Activated T-helper 17 cell treated with anti-CD3 and anti-CD28 coated beads, Interleukin-2, amount 50 U/mL, for 72 hours (primary cell): ENCODE data around the gene AP1G2. TPM values are rescaled to one million over a fixed set of nuclear protein-coding genes. Genes with fewer than 3 reads are reported as not detected.

Source experiments
- ATAC-seq: fragments of 150-1000 bp; cut with Tn5 transposase; replicated peaks from 2 replicates; pipeline ENCODE4 v1.10.0; 2021; ENCODE audit warnings: mild to moderate bottlenecking, moderate library complexity
- H3K27ac Mint-ChIP-seq: one replicate; pipeline ENCODE4 v1.8.0; 2022; ENCODE audit warnings: mixed read lengths
- H3K27me3 Mint-ChIP-seq: one replicate; pipeline ENCODE4 v1.8.0; 2022; ENCODE audit warnings: mixed read lengths
- H3K36me3 Mint-ChIP-seq: one replicate; pipeline ENCODE4 v1.8.0; 2022; ENCODE audit warnings: low read depth, mild to moderate bottlenecking, mixed read lengths
- H3K4me1 Mint-ChIP-seq: one replicate; pipeline ENCODE4 v1.8.0; 2022; ENCODE audit warnings: mixed read lengths
- H3K4me3 Mint-ChIP-seq: one replicate; pipeline ENCODE4 v1.8.0; 2022; ENCODE audit warnings: mild to moderate bottlenecking, mixed read lengths
- H3K9me3 Mint-ChIP-seq: one replicate; pipeline ENCODE4 v1.8.0; 2022; ENCODE audit warnings: mixed read lengths
- total RNA-seq, 2 donors: library from RNA; stranded (reverse); gene quantifications; one replicate each; pipeline ENCODE4 v1.2.3, GENCODE V29; 2022

Gene AP1G2
- total RNA-seq, 2 donors from 2014 or later = 199 to 312 TPM

GRCh38 chr14:23548351-23549318, 19.0 kb downstream of the AP1G2 start:
- H3K4me1 Mint-ChIP-seq = peaks cover 5% of the 10 kb centered on the region
- no peak overlapping the region for H3K27ac Mint-ChIP-seq
- no peaks in the 10 kb centered on the region for H3K36me3 Mint-ChIP-seq
- no peak for ATAC-seq
- H3K4me3 Mint-ChIP-seq = no peak overlapping the region
- no peaks in the 10 kb centered on the region for H3K9me3 Mint-ChIP-seq
- H3K27me3 Mint-ChIP-seq = no peaks in the 10 kb centered on the region

GRCh38 chr14:23547924-23548323, 19.7 kb downstream of the AP1G2 start:
- Mint-ChIP-seq H3K27ac (no peak overlapping the region), H3K4me1 (peaks cover 5% of the 10 kb centered on the region), H3K4me3 (no peak overlapping the region), H3K36me3 (no peaks in the 10 kb centered on the region), H3K9me3 (no peaks in the 10 kb centered on the region), H3K27me3 (no peaks in the 10 kb centered on the region)
- ATAC-seq = no peak

GRCh38 chr14:23546450-23547035, 21.0 kb downstream of the AP1G2 start:
- H3K4me3 Mint-ChIP-seq = no peak overlapping the region
- H3K4me1 Mint-ChIP-seq = no peaks in the 10 kb centered on the region
- no peaks in the 10 kb centered on the region for H3K36me3 Mint-ChIP-seq
- ATAC-seq = no peak
- H3K27ac Mint-ChIP-seq = no peak overlapping the region
- no peaks in the 10 kb centered on the region for H3K9me3 Mint-ChIP-seq
- no peaks in the 10 kb centered on the region for H3K27me3 Mint-ChIP-seq

GRCh38 chr14:23545740-23546365, 21.7 kb downstream of the AP1G2 start:
- ATAC-seq = no peak
- Mint-ChIP-seq H3K27ac (no peak overlapping the region), H3K36me3 (no peaks in the 10 kb centered on the region), H3K4me3 (no peak overlapping the region), H3K9me3 (no peaks in the 10 kb centered on the region), H3K27me3 (no peaks in the 10 kb centered on the region), H3K4me1 (no peaks in the 10 kb centered on the region)

GRCh38 chr14:23544511-23545447, 22.8 kb downstream of the AP1G2 start:
- Mint-ChIP-seq H3K4me3 (no peak overlapping the region), H3K9me3 (no peaks in the 10 kb centered on the region), H3K4me1 (no peaks in the 10 kb centered on the region), H3K27ac (no peak overlapping the region), H3K36me3 (no peaks in the 10 kb centered on the region), H3K27me3 (no peaks in the 10 kb centered on the region)
- ATAC-seq = no peak

- Mint-ChIP-seq H3K4me1 (no peaks in the 10 kb centered on the region), H3K4me3 (no peak overlapping the region), H3K36me3 (no peaks in the 10 kb centered on the region), H3K27me3 (no peaks in the 10 kb centered on the region), H3K9me3 (no peaks in the 10 kb centered on the region), H3K27ac (no peak overlapping the region)
- no peak for ATAC-seq
These were observed 24.2 kb downstream of the AP1G2 start for GRCh38 chr14:23543403-23543802.

- Mint-ChIP-seq H3K4me3 (no peak overlapping the region), H3K9me3 (no peaks in the 10 kb centered on the region), H3K4me1 (no peaks in the 10 kb centered on the region), H3K27me3 (no peaks in the 10 kb centered on the region), H3K36me3 (no peaks in the 10 kb centered on the region), H3K27ac (peak overlapping the region; percentile 6)
- no peak for ATAC-seq
These were observed 25.3 kb downstream of the AP1G2 start for GRCh38 chr14:23542261-23542660.

- Mint-ChIP-seq H3K4me3 (no peak overlapping the region), H3K27ac (no peak overlapping the region), H3K36me3 (no peaks in the 10 kb centered on the region), H3K9me3 (no peaks in the 10 kb centered on the region), H3K27me3 (no peaks in the 10 kb centered on the region), H3K4me1 (peaks cover 5% of the 10 kb centered on the region)
- no peak for ATAC-seq
These were observed 27.5 kb downstream of the AP1G2 start for GRCh38 chr14:23540141-23540469.

- H3K27me3 Mint-ChIP-seq = no peaks in the 10 kb centered on the region
These were observed 28.1 kb downstream of the AP1G2 start for GRCh38 chr14:23539248-23540140.

GRCh38 chr14:23538785-23539184, 28.8 kb downstream of the AP1G2 start:
- Mint-ChIP-seq H3K4me3 (no peak overlapping the region), H3K27ac (peak overlapping the region; percentile 40), H3K27me3 (no peaks in the 10 kb centered on the region), H3K4me1 (peaks cover 5% of the 10 kb centered on the region), H3K9me3 (no peaks in the 10 kb centered on the region), H3K36me3 (no peaks in the 10 kb centered on the region)
- ATAC-seq = no peak

More at GRCh38 chr14:23539248-23540140, 28.1 kb downstream of the AP1G2 start:
- Mint-ChIP-seq H3K9me3 (no peaks in the 10 kb centered on the region), H3K36me3 (no peaks in the 10 kb centered on the region), H3K27ac (no peak overlapping the region), H3K4me3 (no peak overlapping the region), H3K4me1 (peaks cover 5% of the 10 kb centered on the region)
- ATAC-seq = peak; percentile 66

- Mint-ChIP-seq H3K4me3 (no peak overlapping the region), H3K36me3 (no peaks in the 10 kb centered on the region), H3K27ac (peak overlapping the region; percentile 40), H3K9me3 (no peaks in the 10 kb centered on the region), H3K27me3 (no peaks in the 10 kb centered on the region), H3K4me1 (peaks cover 5% of the 10 kb centered on the region)
- ATAC-seq = no peak
These were observed 29.4 kb downstream of the AP1G2 start for GRCh38 chr14:23538050-23538718.

- no peak for ATAC-seq
- Mint-ChIP-seq H3K9me3 (no peaks in the 10 kb centered on the region), H3K4me3 (no peak overlapping the region), H3K4me1 (peaks cover 5% of the 10 kb centered on the region), H3K27me3 (no peaks in the 10 kb centered on the region), H3K36me3 (no peaks in the 10 kb centered on the region), H3K27ac (peak overlapping the region; percentile 40)
These were observed 30.1 kb downstream of the AP1G2 start for GRCh38 chr14:23537351-23538049.
